ENCODE results near the gene TSPO.

- no peak for TF ChIP-seq EZH2 (IDR thresholded peaks at IDR 0.05)
- TF ChIP-seq CTCF (IDR thresholded peaks at IDR 0.05): no peak
Observed at GRCh38 chr22:43210631-43211515, 59.5 kb downstream of the TSPO start.
